Subcutaneous abdominal adipose tissue (tissue), 5 donors: Measurements from ENCODE around the gene ERBB2.

Experiments used
- H3K27ac ChIP-seq: one replicate; pipeline ENCODE4 v1.7.0; 2013; ENCODE audit warnings: low read depth, mild to moderate bottlenecking, inconsistent platforms, low read length, moderate library complexity
- H3K27me3 ChIP-seq, 5 donors: one replicate each; pipeline ENCODE4 v1.7.0; 2013; ENCODE audit warnings: low read length in 5 of 5, inconsistent platforms in 1 of 5; ENCODE audit not compliant: control insufficient read depth in 5 of 5, insufficient read depth in 4 of 5
- H3K36me3 ChIP-seq, 5 donors: one replicate each; pipeline ENCODE4 v1.7.0; 2013; ENCODE audit warnings: low read length in 5 of 5; ENCODE audit not compliant: control insufficient read depth in 5 of 5, insufficient read depth in 5 of 5
- H3K4me1 ChIP-seq, 5 donors: one replicate each; pipeline ENCODE4 v1.7.0; 2013; ENCODE audit warnings: low read length in 5 of 5, mild to moderate bottlenecking in 3 of 5, moderate library complexity in 1 of 5; ENCODE audit not compliant: control insufficient read depth in 5 of 5, insufficient read depth in 5 of 5
- H3K4me3 ChIP-seq, 5 donors: one replicate each; pipeline ENCODE4 v1.7.0; 2013; ENCODE audit warnings: low read length in 5 of 5, low read depth in 1 of 5
- H3K9ac ChIP-seq, 5 donors: one replicate each; pipeline ENCODE4 v1.7.0; 2013; ENCODE audit warnings: low read length in 5 of 5, mild to moderate bottlenecking in 4 of 5, moderate library complexity in 3 of 5
- H3K9me3 ChIP-seq, 5 donors: one replicate each; pipeline ENCODE4 v1.7.0; 2013; ENCODE audit warnings: low read length in 5 of 5; ENCODE audit not compliant: control insufficient read depth in 5 of 5
- donor health status: healthy.
- donor health status: healthy.
- donor health status: healthy.
- donor health status: healthy.
- donor health status: healthy.

Gene ERBB2

GRCh38 chr17:39736319-39737165 is 36.7 kb downstream of the ERBB2 start:
- Histone ChIP-seq H3K9me3 (no peaks in the 10 kb centered on the region), H3K27ac (no peak overlapping the region), H3K4me3 (no peak overlapping the region), H3K27me3 (peaks cover 25 to 43% (median 41%) of the 10 kb centered on the region in 5 donors), H3K36me3 (no peaks in the 10 kb centered on the region), H3K4me1 (peaks cover 0 to 22% (median 20%) of the 10 kb centered on the region in 5 donors), H3K9ac (no peak overlapping the region)

- H3K36me3 ChIP-seq: no peaks in the 10 kb centered on the region
- peaks cover 0 to 22% (median 20%) of the 10 kb centered on the region in 5 donors for H3K4me1 ChIP-seq
- H3K9ac ChIP-seq: no peak overlapping the region
- H3K9me3 ChIP-seq: no peaks in the 10 kb centered on the region
- no peak overlapping the region for H3K4me3 ChIP-seq
- H3K27me3 ChIP-seq: peaks cover 25 to 50% (median 46%) of the 10 kb centered on the region in 5 donors
- H3K27ac ChIP-seq: no peak overlapping the region
Observed at GRCh38 chr17:39737206-39737759, 37.4 kb downstream of the ERBB2 start.

- no peak within 1 kb of the TSS for H3K27ac ChIP-seq
- peaks cover 25 to 57% (median 53%) of the 10 kb centered on the region in 5 donors for H3K27me3 ChIP-seq
- no peaks in the 10 kb centered on the region for H3K9me3 ChIP-seq
- H3K4me3 ChIP-seq: peak within 1 kb of the TSS in 2 of 5 donors; percentile 6 to 26
- H3K4me1 ChIP-seq: peaks cover 0 to 22% (median 20%) of the 10 kb centered on the region in 5 donors
- no peaks in the 10 kb centered on the region for H3K36me3 ChIP-seq
- H3K9ac ChIP-seq: peak within 1 kb of the TSS in 1 of 5 donors; percentile 17
Observed at GRCh38 chr17:39737760-39738567, 38.1 kb downstream of the ERBB2 start, which contains the start of gene GRB7. TSS of gene GRB7 (plus strand) at chr17:39737938. CDS start at chr17:39742302, 4,364 bp downstream.

- H3K9ac ChIP-seq: no peak overlapping the region
- peaks cover 25 to 63% (median 57%) of the 10 kb centered on the region in 5 donors for H3K27me3 ChIP-seq
- peak overlapping the region in 1 of 5 donors; percentile 26 for H3K4me3 ChIP-seq
Observed at GRCh38 chr17:39738568-39738901, 38.7 kb downstream of the ERBB2 start.

GRCh38 chr17:39738983-39739884 is 39.4 kb downstream of the ERBB2 start:
- Histone ChIP-seq H3K9me3 (no peaks in the 10 kb centered on the region), H3K27me3 (peaks cover 29 to 67% (median 62%) of the 10 kb centered on the region in 5 donors), H3K9ac (peak overlapping the region in 1 of 5 donors; percentile 30), H3K36me3 (no peaks in the 10 kb centered on the region), H3K27ac (no peak overlapping the region), H3K4me3 (peak overlapping the region; percentile 11 to 42 (median 29)), H3K4me1 (peaks cover 0 to 22% (median 20%) of the 10 kb centered on the region in 5 donors)

More at GRCh38 chr17:39738568-39738901, 38.7 kb downstream of the ERBB2 start:
- H3K4me1 ChIP-seq: peaks cover 0 to 22% (median 20%) of the 10 kb centered on the region in 5 donors
- no peaks in the 10 kb centered on the region for H3K9me3 ChIP-seq
- H3K27ac ChIP-seq: no peak overlapping the region
- no peaks in the 10 kb centered on the region for H3K36me3 ChIP-seq

- H3K27ac ChIP-seq: no peak overlapping the region
Observed at GRCh38 chr17:39739885-39740356, 40.1 kb downstream of the ERBB2 start.

GRCh38 chr17:39740357-39741111 is 40.7 kb downstream of the ERBB2 start:
- peaks cover 0 to 22% (median 20%) of the 10 kb centered on the region in 5 donors for H3K4me1 ChIP-seq
- no peak overlapping the region for H3K9ac ChIP-seq
- no peaks in the 10 kb centered on the region for H3K36me3 ChIP-seq
- H3K27ac ChIP-seq: no peak overlapping the region
- H3K27me3 ChIP-seq: peaks cover 34 to 72% (median 67%) of the 10 kb centered on the region in 5 donors
- no peaks in the 10 kb centered on the region for H3K9me3 ChIP-seq
- H3K4me3 ChIP-seq: no peak overlapping the region

More at GRCh38 chr17:39739885-39740356, 40.1 kb downstream of the ERBB2 start:
- Histone ChIP-seq H3K4me1 (peaks cover 0 to 22% (median 20%) of the 10 kb centered on the region in 5 donors), H3K4me3 (peak overlapping the region in 4 of 5 donors; percentile 11 to 42 (median 29)), H3K36me3 (no peaks in the 10 kb centered on the region), H3K9ac (peak overlapping the region in 1 of 5 donors; percentile 30), H3K27me3 (peaks cover 34 to 72% (median 67%) of the 10 kb centered on the region in 5 donors), H3K9me3 (no peaks in the 10 kb centered on the region)

- Histone ChIP-seq H3K36me3 (no peaks in the 10 kb centered on the region), H3K4me3 (no peak overlapping the region), H3K27me3 (peaks cover 34 to 61% (median 60%) of the 10 kb centered on the region in 5 donors), H3K27ac (no peak overlapping the region), H3K4me1 (peaks cover 0 to 22% (median 20%) of the 10 kb centered on the region in 5 donors), H3K9me3 (no peaks in the 10 kb centered on the region), H3K9ac (no peak overlapping the region)
Observed at GRCh38 chr17:39742126-39742855, 42.4 kb downstream of the ERBB2 start.
